ENCODE measurements around the gene ARHGEF33. TPM values are rescaled to one million over a fixed set of nuclear protein-coding genes. Genes with fewer than 3 reads are reported as not detected.

Gene ARHGEF33
- under 0.01 TPM for total RNA-seq

DNA sequence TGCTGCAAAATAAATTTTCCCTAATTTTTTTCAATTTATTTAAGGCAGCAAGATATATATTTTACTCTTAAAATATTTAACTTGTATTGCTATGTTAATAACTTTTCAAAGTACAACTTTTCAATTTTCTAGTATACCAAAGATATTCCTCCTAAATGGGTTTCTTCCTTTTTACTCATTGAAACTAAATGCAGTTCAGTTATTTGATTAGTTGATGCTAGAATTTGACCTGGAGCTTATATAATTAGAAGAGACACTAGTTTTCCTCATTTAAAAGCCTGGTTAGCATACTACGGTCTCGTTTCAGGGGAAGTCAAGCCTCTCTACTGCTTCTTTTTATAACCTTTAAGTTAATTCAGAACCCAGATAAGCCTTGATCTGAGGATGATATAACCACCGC is at the start of gene ARHGEF33:
Gene ARHGEF33, plus strand, starts transcription at position 301 of the 400 bp plus-strand sequence. CDS start 29,573 bp downstream, outside the sequence.
- no peak for DNase-seq (ENCODE audit: low read depth in 2 of 3, low spot score in 2 of 3)

DNA sequence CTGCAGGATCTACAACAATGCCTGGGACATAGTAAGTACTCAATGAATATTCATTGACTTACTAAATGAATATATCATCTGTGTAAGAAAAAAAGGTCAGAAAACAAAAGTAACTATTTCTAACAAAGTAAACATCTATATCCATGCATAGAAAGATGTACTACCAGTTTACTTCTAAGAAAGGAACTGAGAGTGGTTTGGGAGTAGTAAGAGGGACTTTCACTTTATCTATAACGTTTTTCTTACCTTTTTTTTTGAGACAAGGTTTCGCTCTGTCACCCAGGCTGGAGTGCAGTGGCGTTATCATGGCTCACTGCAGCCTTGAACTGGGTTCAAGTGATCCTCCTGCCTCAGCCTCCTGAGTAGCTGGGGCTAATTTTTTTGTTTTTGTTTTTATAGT is 39.6 kb upstream of the ARHGEF33 start:
- no peak for DNase-seq (ENCODE audit: low read depth in 2 of 3, low spot score in 2 of 3)

DNA sequence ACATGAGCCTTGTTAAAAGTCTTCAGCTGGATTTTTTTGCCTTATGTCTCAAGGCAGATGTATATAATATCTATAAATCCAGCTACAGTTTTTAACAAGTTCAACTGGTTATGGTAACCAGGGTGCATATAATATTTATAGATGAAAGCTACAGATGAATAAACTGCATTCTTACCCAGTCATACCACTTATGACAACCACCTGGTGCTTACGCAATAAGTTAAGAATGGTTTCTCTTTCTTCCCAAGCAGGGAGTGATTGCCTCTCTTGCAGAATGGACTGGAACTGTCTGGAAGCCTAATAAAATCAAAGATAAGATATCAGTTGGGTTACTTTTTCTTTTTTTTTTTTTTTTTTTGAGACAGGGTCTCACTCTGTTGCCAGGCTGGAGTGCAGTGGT is 33.5 kb upstream of the ARHGEF33 start:
- DNase-seq (ENCODE audit: low read depth in 2 of 3, low spot score in 2 of 3) = no peak

DNA sequence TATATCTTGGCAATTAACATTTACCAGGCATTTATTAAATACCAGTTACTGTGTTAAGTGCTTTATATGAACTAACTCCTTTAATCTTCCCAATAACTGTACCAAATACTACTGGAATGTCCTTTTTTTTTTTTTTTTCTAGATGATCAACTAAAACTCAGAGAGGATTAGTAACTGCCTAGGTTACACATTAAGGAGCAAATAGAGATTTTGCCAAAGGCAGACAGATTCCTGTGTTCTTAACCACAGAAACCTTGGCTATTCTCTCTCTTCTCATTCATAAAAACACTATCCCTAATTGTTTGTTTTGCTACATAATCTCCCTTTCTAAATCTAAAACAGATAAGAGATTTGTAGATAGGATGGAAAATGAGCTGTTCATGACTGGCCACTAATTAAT is 27.2 kb upstream of the ARHGEF33 start:
- DNase-seq (ENCODE audit: low read depth in 2 of 3, low spot score in 2 of 3) = no peak

DNA sequence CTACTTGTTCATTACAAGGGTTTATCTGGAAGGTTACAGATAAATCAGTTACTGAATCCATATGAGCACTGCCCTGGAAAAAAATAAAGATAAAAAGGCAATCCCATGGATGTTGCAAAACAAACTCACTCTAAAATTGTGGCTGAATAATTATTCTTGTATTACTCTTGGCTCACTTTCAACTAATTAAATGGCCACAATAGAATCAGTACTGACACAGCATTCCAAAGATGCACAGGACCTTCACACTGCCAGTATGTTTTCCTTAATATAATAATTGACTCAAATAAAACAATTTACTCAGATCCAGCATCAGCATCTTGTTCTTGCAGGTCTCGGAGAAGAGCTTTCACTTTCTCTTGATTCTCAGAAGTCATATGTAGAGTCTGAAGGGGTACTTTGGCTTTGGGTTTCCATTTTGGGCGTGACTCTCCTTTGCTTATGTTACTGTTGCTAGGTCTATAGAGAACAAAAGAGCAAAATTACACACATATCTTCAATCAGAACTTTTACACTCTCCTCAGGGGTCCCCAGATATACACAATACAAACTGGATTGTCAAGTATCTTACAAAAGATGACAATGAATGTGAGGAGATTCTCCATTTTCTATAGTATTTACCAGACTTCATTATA is 26.5 kb upstream of the ARHGEF33 start:
- no peak for DNase-seq (ENCODE audit: low read depth in 2 of 3, low spot score in 2 of 3)

DNA sequence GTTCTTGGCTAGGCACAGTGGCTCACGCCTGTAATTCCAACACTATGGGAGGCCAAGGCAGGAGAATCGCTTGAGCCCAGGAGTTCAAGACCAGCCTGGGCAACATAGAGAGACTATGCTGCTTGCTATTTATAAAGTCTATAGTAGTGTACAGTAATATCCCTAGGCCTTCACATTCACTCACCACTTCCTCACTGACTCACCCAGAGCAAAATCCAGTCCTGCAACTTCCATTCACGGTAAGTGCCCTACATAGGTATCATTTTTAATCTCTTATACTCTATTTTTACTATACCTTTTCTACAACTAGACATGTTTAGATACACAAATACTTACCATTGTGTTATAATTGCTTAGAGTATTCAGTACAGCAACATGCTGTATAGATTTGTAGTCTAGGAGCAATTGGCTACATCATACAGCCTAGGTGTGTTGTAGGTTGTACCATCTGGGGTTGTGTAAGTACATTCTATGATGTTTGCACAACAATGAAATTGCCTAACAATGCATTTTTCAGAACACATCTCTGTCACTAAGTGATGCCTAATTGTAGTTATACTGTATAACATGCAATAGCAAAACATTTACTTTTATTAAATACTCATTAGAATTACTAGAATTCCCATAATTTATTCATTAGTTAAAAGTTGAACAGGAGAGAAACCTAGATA is 22.8 kb upstream of the ARHGEF33 start:
- no peak for DNase-seq (ENCODE audit: low read depth in 2 of 3, low spot score in 2 of 3)

DNA sequence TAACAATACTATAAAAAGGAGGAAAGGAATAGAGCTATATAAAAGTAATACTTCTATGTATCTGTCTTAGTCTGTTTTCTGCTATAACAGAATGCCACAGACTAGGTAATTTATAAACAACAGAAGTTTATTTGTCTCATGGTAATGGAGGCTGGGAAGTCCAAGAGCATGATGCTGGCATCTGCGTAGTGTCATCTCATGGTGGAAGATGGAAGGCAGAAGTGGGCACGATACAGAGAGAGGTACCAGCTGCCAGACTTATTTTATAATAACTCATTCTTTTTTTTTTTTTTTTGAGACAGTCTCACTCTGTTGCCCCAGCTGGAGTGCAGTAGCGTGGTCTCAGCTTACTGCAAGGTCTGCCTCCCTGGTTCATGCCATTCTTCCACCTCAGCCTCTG is 18.2 kb upstream of the ARHGEF33 start:
- DNase-seq (ENCODE audit: low read depth in 2 of 3, low spot score in 2 of 3) = no peak

DNA sequence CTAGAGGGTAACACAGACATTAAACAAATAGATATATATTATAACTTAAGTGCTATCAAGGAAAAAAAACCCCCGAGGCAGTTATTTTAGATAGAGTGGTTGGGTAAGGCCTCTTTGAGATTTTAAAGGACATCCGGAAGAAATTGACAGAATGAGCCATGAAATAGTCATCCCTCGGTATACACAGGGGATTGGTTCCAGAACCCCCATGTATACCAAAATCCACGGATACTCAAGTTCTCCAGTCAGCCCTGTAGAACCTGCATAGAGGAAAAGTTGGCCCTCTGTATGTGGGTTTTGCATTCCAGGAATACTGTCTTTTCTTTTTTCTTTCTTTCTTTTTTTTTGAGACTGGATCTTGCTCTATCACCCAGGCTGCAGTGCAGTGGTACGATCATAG is 15.9 kb upstream of the ARHGEF33 start:
- no peak for DNase-seq (ENCODE audit: low read depth in 2 of 3, low spot score in 2 of 3)

DNA sequence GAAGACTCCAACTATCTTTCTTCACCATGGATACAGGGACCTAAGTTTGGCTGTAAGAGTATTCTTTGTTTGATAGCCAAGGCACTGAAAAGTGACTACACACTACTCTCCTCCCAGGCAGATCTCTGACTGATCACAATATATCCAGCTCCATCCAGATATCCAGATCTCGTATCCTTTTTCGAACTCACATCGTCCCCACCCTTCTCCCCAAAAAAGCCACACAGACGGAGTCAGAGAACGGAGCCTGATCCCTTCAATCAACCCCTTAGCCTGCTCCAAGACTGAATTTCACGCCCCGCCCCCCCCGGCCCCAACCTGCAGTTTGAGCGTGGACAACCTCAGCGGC is 14.5 kb upstream of the ARHGEF33 start:
- no peak for DNase-seq (ENCODE audit: low read depth in 2 of 3, low spot score in 2 of 3)

DNA sequence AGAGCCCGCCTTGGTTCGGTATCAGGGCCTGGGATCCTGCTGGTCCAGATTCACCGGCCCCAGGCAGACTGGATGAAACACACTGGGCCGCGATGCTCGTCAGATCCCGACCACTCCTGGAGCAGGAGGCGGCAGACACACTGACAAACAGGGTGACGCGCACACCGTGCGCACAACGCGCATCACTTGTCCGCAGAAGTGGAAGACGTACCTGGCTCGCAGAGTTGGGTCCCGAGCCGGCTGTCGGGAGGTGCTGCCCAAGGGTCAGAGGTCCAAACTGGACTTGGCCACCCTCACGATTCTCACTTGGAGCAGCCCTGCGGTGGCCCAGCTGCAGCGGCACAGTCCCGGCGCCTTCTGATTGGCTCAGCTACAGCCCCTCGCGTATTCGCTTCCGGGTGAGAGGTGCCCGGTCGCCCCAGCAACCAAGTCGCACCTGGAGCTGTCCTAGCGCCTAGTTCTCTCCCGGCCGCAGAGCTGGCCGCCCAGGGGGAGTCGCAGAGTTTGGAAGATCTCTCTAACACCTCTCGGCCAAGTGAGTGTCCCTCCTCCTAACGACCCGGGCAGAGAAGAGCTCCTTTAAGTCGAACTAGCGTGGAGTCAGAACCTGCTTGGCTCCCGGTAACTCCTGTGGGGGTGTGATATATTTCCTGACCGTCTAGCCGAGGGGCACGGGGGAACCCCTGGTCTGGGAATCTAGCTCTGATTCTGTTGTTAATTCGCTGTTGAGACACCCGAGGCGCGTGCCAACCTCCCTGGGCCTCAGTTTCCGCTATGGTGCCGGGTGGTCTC is 13.9 kb upstream of the ARHGEF33 start, which contains the start of the genes DHX57 and MORN2:
Gene DHX57, minus strand, starts transcription at position 359 of the 792 bp plus-strand sequence. CDS start 7,529 bp downstream, outside the sequence.
Gene MORN2, plus strand, starts transcription at position 401 of the 792 bp plus-strand sequence.
- peak; percentile 59 to 80 (median 78) for DNase-seq (ENCODE audit: low read depth in 2 of 3, low spot score in 2 of 3)

DNA sequence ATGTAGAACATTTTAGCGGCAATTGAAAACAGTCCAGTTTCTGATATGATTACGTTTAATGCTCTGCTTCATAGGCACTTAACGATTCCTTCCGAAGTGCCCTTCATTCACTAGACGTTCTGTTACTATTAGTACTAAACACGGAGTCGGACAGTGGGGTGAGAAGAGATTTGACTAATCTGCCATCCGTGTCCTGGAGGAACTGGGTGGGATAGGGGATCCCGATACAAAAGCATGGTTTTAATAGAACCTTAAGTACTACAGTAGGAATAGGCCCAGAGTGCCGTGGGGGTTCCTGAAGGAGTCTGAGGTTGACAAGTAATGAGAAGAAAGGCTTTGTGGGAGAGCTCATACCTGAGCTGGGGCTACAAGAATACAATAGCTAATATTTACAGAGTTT is 13.3 kb upstream of the ARHGEF33 start:
- DNase-seq (ENCODE audit: low read depth in 2 of 3, low spot score in 2 of 3) = no peak

DNA sequence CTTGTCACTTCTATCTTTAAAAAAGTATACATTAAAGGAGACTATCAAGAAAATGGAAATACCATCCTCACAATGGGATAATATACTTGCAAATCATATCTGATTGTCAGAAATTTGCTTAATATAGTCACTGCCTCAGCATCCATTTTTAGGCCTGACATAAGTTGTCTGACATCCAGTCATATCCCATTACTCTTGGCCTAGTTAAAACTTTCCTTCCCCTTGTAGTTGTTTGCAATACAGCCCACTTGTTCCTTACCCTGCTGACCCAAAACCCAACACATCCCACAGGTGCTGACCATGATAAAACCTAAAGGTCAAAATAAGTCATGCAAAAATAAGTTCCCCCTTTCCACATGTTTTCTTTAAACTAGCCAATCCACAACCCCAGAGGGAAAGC is 3.6 kb upstream of the ARHGEF33 start:
- no peak for DNase-seq (ENCODE audit: low read depth in 2 of 3, low spot score in 2 of 3)

DNA sequence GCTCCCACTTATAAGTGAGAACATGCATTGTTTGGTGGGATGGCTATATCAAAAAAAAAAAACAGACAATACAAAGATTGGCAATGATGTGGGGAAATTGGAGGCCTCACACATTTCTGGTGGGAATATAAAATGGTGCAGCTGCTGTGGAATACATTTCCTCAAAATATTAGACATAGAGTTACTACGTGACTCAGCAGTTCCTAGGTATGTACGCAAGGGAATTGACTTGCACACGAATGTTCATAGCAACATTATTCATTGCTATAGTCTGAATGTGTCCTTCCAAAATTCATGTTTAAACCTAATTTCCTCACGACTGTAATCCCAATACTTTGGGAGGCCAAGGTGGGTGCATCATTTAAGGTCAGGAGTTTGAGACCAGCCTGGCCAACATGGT is 2.3 kb upstream of the ARHGEF33 start:
- peak in 1 of 3 donors; percentile 4 for DNase-seq (ENCODE audit: low read depth in 2 of 3, low spot score in 2 of 3)

DNA sequence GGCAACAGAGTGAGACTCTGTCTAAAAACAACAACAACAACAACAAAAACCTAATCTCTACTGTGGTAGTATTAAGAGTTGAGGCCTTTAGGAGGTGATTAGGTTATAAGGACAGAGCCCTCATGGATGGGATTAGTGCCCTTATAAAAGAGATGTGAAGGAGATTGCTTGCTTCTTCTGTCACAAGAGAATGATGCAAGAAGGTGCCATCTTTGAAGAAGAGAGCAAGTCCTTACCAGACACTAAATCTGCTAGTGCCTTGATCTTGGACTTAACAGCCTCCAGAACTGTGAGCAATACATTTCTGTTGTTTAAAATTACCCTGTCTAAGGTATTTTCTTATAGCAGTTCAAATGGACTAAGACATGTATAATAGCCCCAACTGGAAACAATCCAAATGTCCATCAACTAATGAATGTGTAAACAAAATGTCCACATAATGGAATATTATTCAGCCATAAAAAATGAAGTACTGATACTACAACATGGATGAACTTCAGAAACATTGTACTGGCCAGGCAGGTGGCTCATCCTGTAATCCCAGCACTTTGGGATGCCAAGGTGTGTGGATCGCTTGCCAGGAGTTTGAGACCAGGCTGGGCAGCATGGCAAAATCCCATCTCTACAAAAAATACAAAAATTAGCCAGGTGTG is 1.6 kb upstream of the ARHGEF33 start:
- no peak for DNase-seq (ENCODE audit: low read depth in 2 of 3, low spot score in 2 of 3)

DNA sequence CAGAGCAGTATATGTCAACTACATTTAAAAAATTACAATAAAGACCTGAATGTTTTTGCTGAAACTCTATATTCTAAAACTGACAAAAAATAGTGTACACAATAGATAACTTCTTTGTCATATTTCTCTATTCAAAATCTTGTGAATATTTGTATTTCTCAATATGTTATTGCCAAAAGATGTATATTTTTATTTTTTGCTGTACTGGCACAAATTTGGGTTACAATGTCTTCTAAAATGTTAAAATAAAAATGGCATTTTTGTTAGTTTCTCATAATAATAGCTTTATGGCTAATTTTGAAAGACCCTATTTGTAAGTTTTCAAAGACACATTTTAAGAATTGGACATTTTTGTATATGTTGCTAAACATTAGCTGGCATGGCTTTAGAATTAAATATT is 630 bp upstream of the ARHGEF33 start:
- DNase-seq (ENCODE audit: low read depth in 2 of 3, low spot score in 2 of 3) = no peak

DNA sequence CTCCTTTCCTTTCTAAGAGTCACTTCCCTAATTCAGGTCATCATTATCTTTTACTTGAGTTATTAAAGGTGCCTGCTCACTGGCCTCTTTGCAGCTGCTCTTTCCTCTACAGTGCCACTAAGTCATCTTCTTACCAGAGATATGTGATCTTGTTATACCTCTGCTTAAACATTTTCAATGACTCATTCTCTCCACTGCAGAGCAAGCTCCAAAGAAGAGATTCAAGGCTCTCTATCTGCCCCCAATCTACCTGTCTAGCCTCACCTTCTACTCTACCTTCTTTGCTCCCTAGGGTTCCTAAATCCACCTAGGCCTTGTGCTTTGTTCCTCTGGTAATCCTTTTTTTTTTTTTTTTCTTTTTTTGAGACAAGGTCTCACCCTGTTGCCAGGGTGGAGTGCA is 3.1 kb downstream of the ARHGEF33 start:
- DNase-seq (ENCODE audit: low read depth in 2 of 3, low spot score in 2 of 3) = no peak

DNA sequence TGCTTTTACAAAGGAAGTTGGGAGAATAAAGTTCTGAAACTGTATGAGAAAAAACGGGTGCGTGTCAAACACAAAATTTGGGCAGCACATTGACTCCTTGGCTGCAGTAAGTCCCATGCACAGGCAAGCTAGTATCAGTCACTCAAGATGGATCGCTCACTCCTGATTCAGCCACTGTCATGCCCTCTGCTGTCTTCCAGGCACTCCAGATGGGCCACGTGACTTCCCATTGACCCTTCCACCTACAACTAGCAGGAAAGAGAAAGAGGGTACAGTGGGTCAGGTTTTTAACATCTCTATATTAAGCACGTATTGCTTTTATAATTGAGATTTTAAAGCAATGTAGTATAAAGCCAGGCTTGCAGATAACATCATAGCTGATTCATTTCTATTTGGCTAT is 8.6 kb downstream of the ARHGEF33 start:
- DNase-seq (ENCODE audit: low read depth in 2 of 3, low spot score in 2 of 3) = no peak

DNA sequence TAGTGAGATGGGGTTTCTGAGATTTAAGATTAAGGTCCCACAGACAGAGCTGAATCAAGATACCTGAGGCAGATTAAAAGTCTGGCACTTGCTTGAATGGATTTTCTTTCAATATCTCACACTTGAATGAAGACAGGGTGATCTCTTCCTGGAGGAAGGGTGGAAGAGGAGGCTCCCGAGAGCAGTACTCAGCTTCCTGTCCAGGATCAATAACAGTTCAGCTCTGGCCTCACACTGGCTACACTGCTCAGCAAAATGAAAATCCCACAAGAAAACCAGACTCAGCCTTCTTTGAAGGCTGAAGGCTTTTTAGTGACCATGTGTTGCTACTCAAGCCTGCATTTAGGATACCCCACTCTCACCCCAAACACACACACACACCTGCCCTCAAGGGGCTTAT is 11.1 kb downstream of the ARHGEF33 start:
- DNase-seq (ENCODE audit: low read depth in 2 of 3, low spot score in 2 of 3) = no peak

DNA sequence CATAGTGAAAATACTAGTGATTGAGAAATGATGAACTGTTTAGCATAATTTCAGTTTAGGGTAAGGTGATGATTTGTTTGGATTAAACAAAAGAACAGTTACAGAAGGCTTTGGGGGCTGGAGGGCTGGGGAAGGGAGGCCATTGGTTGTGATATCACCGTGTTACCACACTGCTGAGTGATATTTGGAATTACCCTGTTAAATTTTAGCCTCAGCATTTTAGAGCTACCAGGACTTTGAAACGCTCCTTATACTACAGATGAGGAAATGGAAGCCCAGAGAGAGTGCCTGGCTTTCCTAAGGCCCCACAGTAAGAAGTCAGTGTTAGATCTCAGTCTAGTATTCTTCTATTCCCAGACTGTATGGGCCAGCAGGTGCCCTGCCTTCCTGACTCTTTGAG is 15.6 kb downstream of the ARHGEF33 start:
- DNase-seq (ENCODE audit: low read depth in 2 of 3, low spot score in 2 of 3) = no peak

DNA sequence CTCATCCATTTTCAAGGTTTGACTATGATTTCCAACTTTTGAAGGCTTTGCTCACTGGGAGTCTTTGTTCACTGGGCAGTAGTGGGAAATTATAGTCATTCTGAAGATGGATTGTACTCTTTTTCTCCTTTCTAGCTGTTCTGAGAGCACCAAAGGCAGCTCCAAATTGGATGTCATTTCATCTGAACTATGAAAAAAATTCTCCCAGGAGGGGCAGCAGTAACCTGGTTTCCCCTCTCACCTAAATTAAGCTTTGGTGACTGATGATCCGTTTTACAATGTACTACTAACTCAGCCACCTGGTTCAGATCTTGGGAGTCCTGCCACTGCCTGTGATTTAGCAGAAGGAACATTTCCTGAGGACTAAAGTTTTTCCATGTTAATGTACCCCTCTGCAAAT is 17.6 kb downstream of the ARHGEF33 start:
- DNase-seq (ENCODE audit: low read depth in 2 of 3, low spot score in 2 of 3) = no peak

Data from hematopoietic multipotent progenitor cell (in vitro differentiated cells).